GM23338 (cell line): Measurements from ENCODE around the gene HBQ1. TPM values are rescaled to one million over a fixed set of nuclear protein-coding genes. Genes with fewer than 3 reads are reported as not detected.

Experiments
- ATAC-seq: fragments of 200-7000 bp; cut with Tn5 transposase; 3 replicates; pipeline ENCODE4 v1.9.1; 2020
- DNase-seq: peaks from one replicate; pipeline ENCODE4 v3.0.0-alpha.2; 2015; ENCODE audit warnings: low spot score
- H2AFZ ChIP-seq: fragments of 200-600 bp; sonication (generic); 2 replicates; pipeline ENCODE4 v1.8.0; 2016; ENCODE audit warnings: antibody characterized with exemption, mild to moderate bottlenecking, moderate library complexity
- H3F3A ChIP-seq: fragments of 200-600 bp; sonication (generic); replicated peaks from 2 replicates; pipeline ENCODE4 v1.8.0; 2017; ENCODE audit warnings: antibody characterized with exemption, mixed run types, low read depth
- H3K27ac ChIP-seq: fragments of 200-600 bp; sonication (generic); 2 replicates; pipeline ENCODE4 v1.6.1; 2016; ENCODE audit warnings: low read depth
- H3K27me3 ChIP-seq: fragments of 200-600 bp; sonication (generic); 2 replicates; pipeline ENCODE4 v1.8.0; 2016; ENCODE audit warnings: mild to moderate bottlenecking, mixed run types, moderate library complexity; ENCODE audit not compliant: insufficient read depth
- H3K36me3 ChIP-seq: fragments of 200-600 bp; sonication (generic); 2 replicates; pipeline ENCODE4 v1.8.0; 2016; ENCODE audit warnings: mild to moderate bottlenecking; ENCODE audit not compliant: insufficient read depth
- H3K4me1 ChIP-seq: fragments of 200-600 bp; sonication (generic); 2 replicates; pipeline ENCODE4 v1.8.0; 2016; ENCODE audit warnings: mild to moderate bottlenecking, moderate library complexity; ENCODE audit not compliant: insufficient read depth
- H3K4me2 ChIP-seq: fragments of 200-600 bp; sonication (generic); 2 replicates; pipeline ENCODE4 v1.7.1; 2017; ENCODE audit warnings: mixed run types
- H3K4me3 ChIP-seq: fragments of 200-600 bp; sonication (generic); 2 replicates; pipeline ENCODE4 v1.6.1; 2016; ENCODE audit warnings: mixed run types
- H3K79me2 ChIP-seq: fragments of 200-600 bp; sonication (generic); replicated peaks from 2 replicates; pipeline ENCODE4 v1.8.0; 2017; ENCODE audit warnings: mild to moderate bottlenecking; ENCODE audit not compliant: insufficient read depth
- H3K9me2 ChIP-seq: fragments of 200-600 bp; sonication (generic); 2 replicates; pipeline ENCODE4 v1.8.0; 2017; ENCODE audit not compliant: insufficient read depth
- H4K20me1 ChIP-seq: fragments of 200-600 bp; sonication (generic); replicated peaks from 2 replicates; pipeline ENCODE4 v1.8.0; 2017; ENCODE audit warnings: mild to moderate bottlenecking; ENCODE audit not compliant: insufficient read depth
- H3K27ac Mint-ChIP-seq: 2 replicates; pipeline ENCODE4 v1.8.0; 2020; ENCODE audit warnings: inconsistent platforms, mild to moderate bottlenecking, moderate library complexity, mixed read lengths
- H3K27me3 Mint-ChIP-seq: 3 replicates; pipeline ENCODE4 v1.8.0; 2022; ENCODE audit warnings: low read depth, mild to moderate bottlenecking, moderate library complexity, mixed read lengths, inconsistent platforms; ENCODE audit not compliant: insufficient read depth, poor library complexity
- H3K36me3 Mint-ChIP-seq: 3 replicates; pipeline ENCODE4 v1.8.0; 2021; ENCODE audit warnings: low read depth, mild to moderate bottlenecking, inconsistent platforms, moderate library complexity, mixed read lengths
- H3K4me1 Mint-ChIP-seq: 3 replicates; pipeline ENCODE4 v1.8.0; 2020; ENCODE audit warnings: mild to moderate bottlenecking, inconsistent platforms, mixed read lengths
- H3K4me3 Mint-ChIP-seq: 3 replicates; pipeline ENCODE4 v1.8.0; 2021; ENCODE audit warnings: moderate library complexity, mild to moderate bottlenecking, inconsistent platforms, mixed read lengths
- H3K9me3 Mint-ChIP-seq: 3 replicates; pipeline ENCODE4 v1.8.0; 2020; ENCODE audit warnings: moderate library complexity, mild to moderate bottlenecking, inconsistent platforms, mixed read lengths
- ETS1 ChIP-seq: IDR thresholded peaks from 2 replicates; pipeline ENCODE4 v1.6.1; 2016; ENCODE audit warnings: antibody characterized with exemption
- NANOG ChIP-seq: IDR thresholded peaks from 2 replicates; pipeline ENCODE4 v1.6.1; 2016; ENCODE audit warnings: antibody characterized with exemption, borderline replicate concordance
- POLR2AphosphoS5 ChIP-seq: IDR thresholded peaks from 2 replicates; pipeline ENCODE4 v1.6.1; 2016; ENCODE audit warnings: antibody characterized with exemption, low read depth
- ZNF462 ChIP-seq: fragments of 250-450 bp; sonication (Bioruptor Pico); IDR thresholded peaks from 2 replicates; pipeline ENCODE4 v1.5.0; 2020; ENCODE audit warnings: mild to moderate bottlenecking, moderate library complexity
- polyA plus RNA-seq: library from polyadenylated mRNA; unstranded; fragments of >200 nt; fragmentation: Nextera tagmentation; extraction: Ambion mirVana; gene quantifications from 2 replicates; pipeline ENCODE4 v1.2.1, GENCODE V29; 2016
- total RNA-seq: library from RNA; depleted of rRNA; stranded (reverse); fragments of >200 nt; shearing (Covaris generic); gene quantifications from 2 replicates; pipeline ENCODE4 v1.2.3, GENCODE V29; 2014

Gene HBQ1
- total and polyA plus RNA-seq, 2 experiments from 2014 or later, result 6.6 to 8.5 TPM

- Histone ChIP-seq H3F3A (peaks cover 22% of the 10 kb centered on the region; the same call in 1 of the 2 replicates), H3K79me2 (no peaks in the 10 kb centered on the region), H3K4me3 (peak overlapping the region; percentile 53; the same call in 1 of the 2 replicates), H3K36me3 (no peaks in the 10 kb centered on the region), H2AFZ (no peak overlapping the region), H3K9me2 (no peaks in the 10 kb centered on the region), H4K20me1 (peaks cover 8% of the 10 kb centered on the region), H3K4me2 (no peak overlapping the region), H3K27ac (no peak overlapping the region), H3K4me1 (peaks cover 7% of the 10 kb centered on the region; the same call in 1 of the 2 replicates), H3K27me3 (peaks cover 65% of the 10 kb centered on the region)
- Mint-ChIP-seq H3K27ac (no peak overlapping the region), H3K36me3 (peaks cover 1% of the 10 kb centered on the region; the same call in 1 of the 3 replicates), H3K4me3 (peak overlapping the region; percentile 53; the same call in 2 of the 3 replicates), H3K4me1 (peaks cover 11% of the 10 kb centered on the region), H3K27me3 (peaks cover 61% of the 10 kb centered on the region), H3K9me3 (no peaks in the 10 kb centered on the region; the same call in 2 of the 3 replicates)
- TF ChIP-seq NANOG (no peak), ETS1 (no peak), ZNF462 (CRISPR knock-in tag) (no peak), POLR2AphosphoS5 (no peak)
- DNase-seq, result no peak
- no peak for ATAC-seq
Measured at GRCh38 chr16:179211-180092, 807 bp upstream of the HBQ1 start.
